GM12878 (cell line): ENCODE data around the gene YPEL2. TPM values are rescaled to one million over a fixed set of nuclear protein-coding genes. Genes with fewer than 3 reads are reported as not detected.

Source experiments
- ATAC-seq: fragments of 200-7000 bp; cut with Tn5 transposase; 3 replicates; pipeline ENCODE4 v1.9.1; 2020; ENCODE audit warnings: mild to moderate bottlenecking, moderate library complexity
- BruUV-seq: library from RNA; stranded (reverse); fragments of 400-500 nt; replicated peaks from 2 replicates; lab custom pipeline; 2021; lab: Mats Ljungman, UMichigan
- CTCF ChIA-PET: fragments of 300-600 bp; sonication (Branson Sonifier 250); formaldehyde crosslinking; extraction: SDS; loops from one replicate; lab custom pipeline; 2021; ENCODE audit warnings: inconsistent platforms; lab: Yijun Ruan, JAX
- POLR2A ChIA-PET: fragments of 350-600 bp; formaldehyde crosslinking; extraction: SDS; loops from one replicate; lab custom pipeline; 2021; ENCODE audit warnings: inconsistent platforms; lab: Charles Lee
- RAD21 ChIA-PET: fragments of 300-600 bp; sonication (Branson Sonifier 250); formaldehyde crosslinking; loops from one replicate; lab custom pipeline; 2023; ENCODE audit warnings: antibody characterized with exemption; ENCODE audit not compliant: unreplicated experiment; lab: Charles Lee
- SMC1A ChIA-PET: fragments of 300-600 bp; sonication (Branson Sonifier 250); formaldehyde crosslinking; loops from one replicate; lab custom pipeline; 2023; ENCODE audit not compliant: unreplicated experiment, uncharacterized antibody; lab: Charles Lee
- DNase-seq: peaks from one replicate; pipeline ENCODE4 v3.0.0-alpha.2; 2011; ENCODE audit warnings: low read depth, low spot score
- FAIRE-seq: peaks from 3 replicates; lab custom pipeline; 2011; peaks lifted over from hg19 to GRCh38; lab: Jason Lieb, UNC
- H2AFZ ChIP-seq: 2 replicates; pipeline ENCODE4 v1.6.0; 2011; ENCODE audit warnings: low read depth, low read length, control low read depth; ENCODE audit not compliant: control insufficient read depth
- H3K27ac ChIP-seq: 2 replicates; pipeline ENCODE4 v1.5.1; 2011; ENCODE audit warnings: control low read depth; ENCODE audit not compliant: control insufficient read depth, insufficient read depth
- H3K27me3 ChIP-seq, 2 experiments: replicated peaks in 1 of 2; 2 replicates each; pipeline versions ENCODE4 v1.6.0 to v1.6.1; 2011; ENCODE audit warnings: low read length in 1 of 2; ENCODE audit not compliant: control insufficient read depth in 2 of 2, insufficient read depth in 2 of 2
- H3K36me3 ChIP-seq, 2 experiments: 2 replicates each; pipeline ENCODE4 v1.5.1; 2011; ENCODE audit warnings: low read length in 1 of 2; ENCODE audit not compliant: control insufficient read depth in 2 of 2, insufficient read depth in 2 of 2
- H3K4me1 ChIP-seq: 2 replicates; pipeline ENCODE4 v1.6.1; 2011; ENCODE audit warnings: mild to moderate bottlenecking, low read length, moderate library complexity, mixed read lengths; ENCODE audit not compliant: control insufficient read depth, insufficient read depth
- H3K4me2 ChIP-seq: 2 replicates; pipeline ENCODE4 v1.6.0; 2011; ENCODE audit warnings: control low read depth; ENCODE audit not compliant: control insufficient read depth, insufficient read depth
- H3K4me3 ChIP-seq: fragments of 200-600 bp; sonication (generic); 2 replicates; pipeline ENCODE4 v1.5.1; 2016
- H3K79me2 ChIP-seq: 2 replicates; pipeline ENCODE4 v1.6.0; 2011; ENCODE audit warnings: low read length; ENCODE audit not compliant: control insufficient read depth, insufficient read depth
- H3K9ac ChIP-seq: 2 replicates; pipeline ENCODE4 v1.8.0; 2011; ENCODE audit warnings: low read length, control low read depth, mixed read lengths; ENCODE audit not compliant: control insufficient read depth, insufficient read depth
- H3K9me3 ChIP-seq: replicated peaks from 3 replicates; pipeline ENCODE4 v1.5.1; 2011; ENCODE audit warnings: mild to moderate bottlenecking, low read length; ENCODE audit not compliant: control insufficient read depth, insufficient read depth
- H4K20me1 ChIP-seq: 2 replicates; pipeline ENCODE4 v1.6.0; 2011; ENCODE audit not compliant: control insufficient read depth, insufficient read depth
- DPF2 ChIP-seq: fragments of 450-650 bp; IDR thresholded peaks from 2 replicates; pipeline ENCODE4 v1.6.1; 2017; ENCODE audit warnings: mild to moderate bottlenecking
- EGR1 ChIP-seq, 2 experiments: IDR thresholded peaks; 1 replicate in 1 of 2; 2 replicates in 1 of 2; pipeline ENCODE4 v1.6.1; 2011 to 2012; ENCODE audit warnings: low read depth in 2 of 2, low read length in 2 of 2, borderline replicate concordance in 1 of 2, mild to moderate bottlenecking in 1 of 2, moderate library complexity in 1 of 2
- GATAD2B ChIP-seq: fragments of 450-650 bp; conservative IDR thresholded peaks from 2 replicates; pipeline ENCODE4 v1.6.1; 2017; ENCODE audit warnings: low read depth, mild to moderate bottlenecking, moderate library complexity
- KAT2A ChIP-seq: conservative IDR thresholded peaks from 2 replicates; pipeline ENCODE4 v1.6.1; 2011; ENCODE audit warnings: low read depth, low read length; ENCODE audit not compliant: control insufficient read depth
- PAX5 ChIP-seq: IDR thresholded peaks from 2 replicates; pipeline ENCODE4 v1.6.1; 2011; ENCODE audit warnings: low read depth, low read length, borderline replicate concordance
- PAX8 ChIP-seq: fragments of 450-650 bp; IDR thresholded peaks from 2 replicates; pipeline ENCODE4 v1.6.1; 2017; ENCODE audit warnings: mild to moderate bottlenecking, moderate library complexity
- SMAD1 ChIP-seq: fragments of 450-650 bp; IDR thresholded peaks from 2 replicates; pipeline ENCODE4 v1.6.1; 2018; ENCODE audit warnings: mild to moderate bottlenecking, low read depth; ENCODE audit not compliant: partially characterized antibody
- ZBTB40 ChIP-seq: fragments of 450-650 bp; IDR thresholded peaks from 2 replicates; pipeline ENCODE4 v1.6.1; 2016; ENCODE audit warnings: mild to moderate bottlenecking, moderate library complexity, borderline replicate concordance
- ZNF622 ChIP-seq: fragments of 450-650 bp; IDR thresholded peaks from 2 replicates; pipeline ENCODE4 v1.6.1; 2017; ENCODE audit warnings: mild to moderate bottlenecking, inconsistent platforms
- WGBS: methylation state at CpG from one replicate; pipeline ENCODE4 v1.1.6; 2016; ENCODE audit warnings: low lambda C conversion rate; ENCODE audit not compliant: insufficient replicate concordance, insufficient coverage; ENCODE audit errors: missing lambda C conversion rate; 5-methylcytosine and 5-hydroxymethylcytosine counted together
- in situ Hi-C: fragments of 300-500 bp; cut with MboI; formaldehyde crosslinking; loops from 9 replicates; pipeline ENCODE4 v1.14.3; 2018; ENCODE audit warnings: mixed read lengths
- intact Hi-C: fragments of 100-400 bp; cut with micrococcal nuclease; formaldehyde crosslinking; loops from one replicate; pipeline ENCODE4 v1.14.2; 2022; ENCODE audit not compliant: unreplicated experiment
- polyA plus RNA-seq, 11 experiments: library from polyadenylated mRNA; depleted of rRNA in 4 of 11; unstranded in 6 of 11; stranded (reverse) in 5 of 11; fragments of >200 nt; fragmentation: Nextera tagmentation in 4 of 11; fragmentation: Illumina TruSeq in 1 of 11; extraction: Ambion mirVana in 4 of 11; extraction: Trizol in 1 of 11; gene quantifications; 1 replicate in 1 of 11; 2 replicates in 10 of 11; pipeline versions ENCODE4 v1.2.1 to v1.2.3, GENCODE V29; 2011 to 2016; ENCODE audit warnings: inconsistent platforms in 2 of 11, missing spikeins in 2 of 11, low read depth in 1 of 11
- total RNA-seq, 4 experiments: library from RNA; depleted of rRNA in 3 of 4; stranded (reverse); fragments of >200 nt in 3 of 4; fragmentation: Illumina TruSeq in 1 of 4; extraction: Trizol in 1 of 4; gene quantifications; 2 replicates each; pipeline versions ENCODE4 v1.2.1 to v1.2.3, GENCODE V29; 2013 to 2021
- TF ChIP-seq, protein P1 (sequence below): fragments of 450-650 bp; formaldehyde crosslinking; IDR thresholded peaks from 2 replicates; pipeline ENCODE4 v1.4.0; 2022; ENCODE audit warnings: mild to moderate bottlenecking, moderate library complexity

Gene YPEL2
- total and polyA plus RNA-seq, 10 of the 15 experiments (the other 5 are each of a cell fraction or from before 2014, with no cell fraction given): 0.11 to 8.1 (median 0.48) TPM

GRCh38 chr17:59435238-59435637 is 103.8 kb downstream of the YPEL2 start:
- ChIA-PET POLR2A (no interaction called here), CTCF (interaction anchor here (1.8 to 17.9 kb wide), 3 partner anchors 78 to 120 kb away, joined by 4 to 383 read pairs (median 221); no protein-coding TSS in a partner anchor), SMC1A (interaction anchor here (1.6 to 8.4 kb wide), 2 partner anchors 8 to 106 kb away, joined by 9 to 104 read pairs; no protein-coding TSS in a partner anchor), RAD21 (interaction anchor here (5.7 kb wide), 1 partner anchor 105 kb away, joined by 19 read pairs; no protein-coding TSS in a partner anchor)
- no peak overlapping the region for H3K9ac ChIP-seq
- no peaks in the 10 kb centered on the region for H3K36me3 ChIP-seq
- TF ChIP-seq ZBTB40 (no peak), GATAD2B (no peak), EGR1 (IDR thresholded peaks at IDR 0.05; ENCODE audit: borderline replicate concordance in 1 of 2, low read depth in 2 of 2, low read length in 2 of 2) (no peak), DPF2 (no peak), SMAD1 (no peak), PAX8 (no peak), ZNF622 (no peak), KAT2A (no peak), PAX5 (no peak)
- TF ChIP-seq, protein P1, sequence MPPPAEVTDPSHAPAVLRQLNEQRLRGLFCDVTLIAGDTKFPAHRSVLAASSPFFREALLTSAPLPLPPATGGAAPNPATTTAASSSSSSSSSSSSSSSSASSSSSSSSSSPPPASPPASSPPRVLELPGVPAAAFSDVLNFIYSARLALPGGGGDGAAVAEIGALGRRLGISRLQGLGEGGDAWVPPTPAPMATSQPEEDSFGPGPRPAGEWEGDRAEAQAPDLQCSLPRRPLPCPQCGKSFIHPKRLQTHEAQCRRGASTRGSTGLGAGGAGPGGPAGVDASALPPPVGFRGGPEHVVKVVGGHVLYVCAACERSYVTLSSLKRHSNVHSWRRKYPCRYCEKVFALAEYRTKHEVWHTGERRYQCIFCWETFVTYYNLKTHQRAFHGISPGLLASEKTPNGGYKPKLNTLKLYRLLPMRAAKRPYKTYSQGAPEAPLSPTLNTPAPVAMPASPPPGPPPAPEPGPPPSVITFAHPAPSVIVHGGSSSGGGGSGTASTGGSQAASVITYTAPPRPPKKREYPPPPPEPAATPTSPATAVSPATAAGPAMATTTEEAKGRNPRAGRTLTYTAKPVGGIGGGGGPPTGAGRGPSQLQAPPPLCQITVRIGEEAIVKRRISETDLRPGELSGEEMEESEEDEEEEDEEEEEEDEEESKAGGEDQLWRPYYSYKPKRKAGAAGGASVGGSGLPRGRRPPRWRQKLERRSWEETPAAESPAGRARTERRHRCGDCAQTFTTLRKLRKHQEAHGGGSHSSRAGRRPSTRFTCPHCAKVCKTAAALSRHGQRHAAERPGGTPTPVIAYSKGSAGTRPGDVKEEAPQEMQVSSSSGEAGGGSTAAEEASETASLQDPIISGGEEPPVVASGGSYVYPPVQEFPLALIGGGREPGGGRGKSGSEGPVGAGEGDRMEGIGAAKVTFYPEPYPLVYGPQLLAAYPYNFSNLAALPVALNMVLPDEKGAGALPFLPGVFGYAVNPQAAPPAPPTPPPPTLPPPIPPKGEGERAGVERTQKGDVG (CRISPR knock-in tag): no peak
- DNase-seq (no peak), ATAC-seq (peak; percentile 26; the same call in 2 of the 3 replicates), FAIRE-seq (no peak)
- no peak overlapping the region for H3K4me2 ChIP-seq
- no peak overlapping the region for H3K27ac ChIP-seq
- H3K27me3 ChIP-seq: no peaks in the 10 kb centered on the region
- H4K20me1 ChIP-seq: no peaks in the 10 kb centered on the region
- H3K4me1 ChIP-seq: peaks cover 17% of the 10 kb centered on the region
- 23% methylated on average over 2 of the region's 2 CpGs for WGBS
- H3K9me3 ChIP-seq: no peaks in the 10 kb centered on the region; the same call in 2 of the 3 replicates
- BruUV-seq: no TSS peak
- in situ Hi-C loops (loop anchor here (5.0 kb wide), 1 partner anchor 123 kb away; no protein-coding TSS in a partner anchor), intact Hi-C loops (no loop called here)
- H3K4me3 ChIP-seq: no peak overlapping the region
- no peak overlapping the region for H2AFZ ChIP-seq
- H3K79me2 ChIP-seq: no peaks in the 10 kb centered on the region
